NCI-H2227 (cell line): ENCODE results near the gene OTOP2.

Experiments used
- DNase-seq: peaks from one replicate; lab custom pipeline; 2025; ENCODE audit not compliant: unreplicated experiment; lab: John Stamatoyannopoulos, UW

Gene OTOP2, protein sequence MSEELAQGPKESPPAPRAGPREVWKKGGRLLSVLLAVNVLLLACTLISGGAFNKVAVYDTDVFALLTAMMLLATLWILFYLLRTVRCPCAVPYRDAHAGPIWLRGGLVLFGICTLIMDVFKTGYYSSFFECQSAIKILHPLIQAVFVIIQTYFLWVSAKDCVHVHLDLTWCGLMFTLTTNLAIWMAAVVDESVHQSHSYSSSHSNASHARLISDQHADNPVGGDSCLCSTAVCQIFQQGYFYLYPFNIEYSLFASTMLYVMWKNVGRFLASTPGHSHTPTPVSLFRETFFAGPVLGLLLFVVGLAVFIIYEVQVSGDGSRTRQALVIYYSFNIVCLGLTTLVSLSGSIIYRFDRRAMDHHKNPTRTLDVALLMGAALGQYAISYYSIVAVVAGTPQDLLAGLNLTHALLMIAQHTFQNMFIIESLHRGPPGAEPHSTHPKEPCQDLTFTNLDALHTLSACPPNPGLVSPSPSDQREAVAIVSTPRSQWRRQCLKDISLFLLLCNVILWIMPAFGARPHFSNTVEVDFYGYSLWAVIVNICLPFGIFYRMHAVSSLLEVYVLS

DNA sequence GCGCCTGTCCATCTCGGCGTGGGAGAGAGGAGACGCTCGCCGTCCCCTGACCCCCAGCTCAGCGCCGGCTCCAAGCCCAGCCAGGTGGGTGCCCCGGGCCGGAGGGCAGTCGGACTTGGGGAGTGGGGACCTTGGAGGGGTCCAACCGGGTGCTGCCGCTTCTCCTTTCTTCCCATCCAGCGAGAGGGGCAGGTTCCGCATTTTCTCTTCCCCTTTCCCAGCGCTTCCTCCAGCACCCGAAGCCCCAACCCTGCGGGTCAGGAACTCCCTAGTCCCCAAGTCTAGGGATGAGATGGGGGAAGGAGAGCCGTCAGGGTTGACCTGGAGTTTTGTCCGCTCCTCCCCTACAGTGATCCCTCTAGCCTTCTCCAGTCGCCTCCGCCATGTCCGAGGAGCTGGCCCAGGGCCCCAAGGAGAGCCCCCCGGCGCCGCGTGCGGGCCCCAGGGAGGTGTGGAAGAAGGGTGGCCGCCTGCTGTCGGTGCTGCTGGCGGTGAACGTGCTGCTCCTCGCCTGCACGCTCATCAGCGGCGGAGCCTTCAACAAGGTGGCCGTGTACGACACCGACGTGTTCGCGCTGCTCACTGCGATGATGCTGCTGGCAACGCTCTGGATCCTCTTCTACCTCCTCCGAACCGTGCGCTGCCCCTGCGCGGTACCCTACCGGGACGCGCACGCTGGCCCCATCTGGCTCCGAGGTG, at the start of gene OTOP2:
Gene OTOP2 (plus strand): TSS at position 24 of the 699 bp plus-strand sequence. CDS start 360 bp downstream, at position 384.
- DNase-seq = peak; percentile 42

DNA sequence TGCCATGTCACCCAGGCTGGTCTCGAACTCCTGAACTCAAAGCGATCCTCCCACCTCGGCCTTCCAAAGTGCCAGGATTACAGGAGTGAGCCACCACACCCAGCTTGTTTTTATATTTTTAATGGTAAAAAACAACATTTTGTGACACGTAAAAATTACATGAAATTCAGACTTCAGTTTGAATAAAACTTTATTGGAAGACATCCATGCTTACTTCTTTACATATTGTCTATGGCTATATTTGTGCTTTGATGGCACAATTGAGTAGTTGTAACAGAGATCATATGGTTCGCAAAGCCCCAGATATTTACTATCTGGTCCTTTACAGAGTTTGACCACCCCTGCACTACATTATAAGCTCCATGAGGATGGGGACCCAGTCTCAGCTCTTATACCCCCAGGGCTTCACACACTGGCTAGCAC, 49.4 kb upstream of the OTOP2 start:
- DNase-seq = no peak

DNA sequence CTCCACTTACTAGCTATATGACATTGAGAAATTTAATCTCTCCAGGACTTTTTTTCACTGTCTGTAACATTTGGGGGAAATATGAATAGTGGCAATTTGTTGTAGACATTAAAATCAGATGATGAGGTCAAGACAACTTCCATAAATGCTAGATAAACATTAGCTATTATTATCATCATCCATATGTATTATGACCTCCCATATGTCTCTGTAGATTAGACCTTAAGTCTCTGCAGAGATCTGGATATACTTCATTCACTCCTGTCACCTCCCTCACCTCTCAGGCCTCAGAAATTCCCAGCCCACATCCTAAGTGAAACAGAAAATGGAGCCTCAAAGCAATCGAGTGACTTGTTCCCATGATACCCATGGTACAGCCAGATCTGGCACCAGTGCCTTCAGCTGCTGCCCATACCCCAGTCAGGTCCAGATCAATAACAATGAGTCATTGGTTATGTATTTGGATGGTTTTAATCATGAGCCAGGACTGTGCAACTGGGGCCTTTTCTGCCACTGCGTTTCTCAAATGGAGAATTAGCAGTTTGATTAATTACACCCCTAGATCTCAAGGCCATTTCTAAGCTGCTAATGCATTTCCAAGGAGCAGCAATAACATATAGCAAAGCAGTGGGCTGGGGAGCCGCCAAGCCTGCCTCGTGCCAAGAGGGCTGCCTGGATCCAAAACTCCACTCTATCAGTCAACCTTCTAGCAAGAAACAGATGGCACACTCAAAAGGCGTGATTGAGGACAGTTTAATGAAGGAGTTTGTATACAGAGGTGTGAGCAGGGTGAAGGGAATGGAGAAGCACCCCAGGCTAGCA, 48.7 kb upstream of the OTOP2 start:
- no peak for DNase-seq

DNA sequence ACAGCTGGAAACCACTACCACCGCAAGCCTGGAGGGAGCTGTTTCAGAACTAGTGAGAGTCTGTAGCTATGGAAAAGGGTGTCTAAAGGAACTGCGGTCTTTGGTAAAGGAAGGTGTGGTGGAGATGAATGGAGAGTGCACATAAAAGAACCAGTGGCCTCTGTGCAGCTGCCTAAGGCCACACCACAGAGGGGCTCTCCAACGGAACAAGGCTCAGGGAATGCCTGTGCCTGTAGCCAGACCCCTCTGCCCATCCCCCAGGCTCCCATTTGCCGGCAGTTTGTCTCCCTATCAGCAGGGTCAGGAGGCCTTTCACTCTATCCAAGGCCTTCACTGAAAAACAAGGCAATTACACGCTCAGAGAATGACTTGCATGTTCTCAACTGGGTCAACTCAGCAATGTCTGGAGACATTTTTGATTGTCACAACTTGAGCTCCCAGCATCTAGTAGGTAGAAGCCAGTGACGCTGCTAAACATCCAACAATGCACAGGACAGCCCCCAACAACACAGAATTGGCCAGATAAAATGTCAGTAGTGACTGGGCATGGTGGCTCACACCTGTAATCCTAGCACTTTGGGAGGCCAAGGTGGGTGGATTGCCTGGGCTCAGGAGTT, 48.0 kb upstream of the OTOP2 start:
- no peak for DNase-seq

DNA sequence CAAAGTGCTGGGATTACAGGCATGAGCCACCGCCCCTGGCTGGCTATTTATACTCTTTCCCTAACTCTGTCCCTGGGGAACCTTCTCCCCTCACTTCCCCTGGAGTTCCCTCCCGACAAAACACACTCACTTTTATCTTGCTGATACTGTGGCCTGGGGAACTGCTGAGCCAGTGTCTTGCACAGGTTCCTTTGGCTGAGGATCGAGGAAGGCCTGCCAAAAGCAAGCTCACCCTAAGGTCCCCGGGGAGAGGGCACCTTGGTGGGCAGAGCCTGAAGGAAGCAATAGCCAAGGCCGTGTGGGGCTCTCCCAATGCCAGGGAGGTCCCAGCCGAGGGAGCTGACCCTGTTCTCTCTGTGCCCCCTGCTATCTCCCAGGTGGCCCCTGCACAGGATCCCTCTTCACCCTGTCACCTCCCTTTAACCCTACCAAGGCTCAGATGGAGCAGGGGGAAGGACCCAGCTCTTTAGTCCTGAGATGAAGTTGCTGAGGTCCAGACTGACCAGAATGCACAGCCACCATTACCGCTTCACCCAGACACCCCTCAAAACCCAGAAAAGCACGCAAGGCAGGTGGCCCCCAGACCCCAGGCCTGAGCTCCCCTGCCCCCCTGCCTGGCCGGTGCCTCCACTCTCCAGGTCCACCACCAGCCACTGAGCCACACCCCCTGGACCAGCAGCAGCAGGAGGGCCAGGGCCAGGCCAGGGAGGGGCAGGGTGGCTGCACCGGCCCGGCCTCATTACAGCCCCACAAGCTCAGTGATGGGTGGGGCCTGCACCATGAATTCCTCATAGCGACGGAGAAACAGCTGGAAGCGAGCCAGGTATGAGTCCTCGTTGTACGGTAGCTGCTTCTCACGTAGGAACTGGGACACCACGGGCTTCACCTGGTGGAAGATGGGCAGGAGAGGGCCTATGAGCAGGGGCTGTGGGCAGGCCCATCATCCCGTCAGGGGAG, 46.2 kb upstream of the OTOP2 start:
- DNase-seq = no peak

DNA sequence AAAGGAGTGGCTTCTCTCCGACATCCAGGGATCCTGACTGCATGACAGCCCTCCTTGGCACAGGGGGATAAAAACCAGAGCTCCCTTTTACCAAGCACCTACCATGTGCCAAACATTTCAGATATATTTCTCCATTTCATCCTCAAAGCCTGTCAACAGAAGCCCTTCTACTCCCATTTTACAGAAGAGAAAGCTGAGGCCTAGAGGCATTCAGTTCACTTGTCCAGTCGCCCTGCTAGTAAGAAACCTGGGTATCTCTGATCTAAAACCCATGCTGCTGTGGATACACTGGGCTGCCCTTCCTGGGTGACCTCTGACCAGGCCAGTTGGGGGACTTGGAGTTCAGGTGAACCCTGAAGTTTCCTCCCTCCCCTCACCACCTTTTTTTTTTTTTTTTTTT, 45.4 kb upstream of the OTOP2 start:
- DNase-seq = no peak

DNA sequence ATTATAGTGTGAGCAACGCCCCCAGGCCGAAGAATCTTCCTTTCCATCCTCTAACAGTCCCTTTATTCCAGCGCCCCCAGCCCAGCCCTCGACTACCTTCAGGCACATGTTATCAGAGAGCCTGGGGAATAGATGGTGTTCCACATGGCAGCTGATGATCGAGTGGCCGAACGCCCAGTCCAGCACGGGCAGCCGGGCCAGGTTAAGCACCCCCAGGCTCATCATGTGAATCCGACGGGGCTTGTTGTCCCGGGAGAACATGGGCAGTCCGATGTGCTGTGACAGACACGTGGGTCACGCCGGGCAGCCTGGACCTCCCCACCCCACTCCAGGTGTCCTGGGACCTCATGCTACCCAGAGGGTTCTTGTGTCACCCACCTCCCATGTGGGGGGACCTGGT, 44.8 kb upstream of the OTOP2 start:
- no peak for DNase-seq

DNA sequence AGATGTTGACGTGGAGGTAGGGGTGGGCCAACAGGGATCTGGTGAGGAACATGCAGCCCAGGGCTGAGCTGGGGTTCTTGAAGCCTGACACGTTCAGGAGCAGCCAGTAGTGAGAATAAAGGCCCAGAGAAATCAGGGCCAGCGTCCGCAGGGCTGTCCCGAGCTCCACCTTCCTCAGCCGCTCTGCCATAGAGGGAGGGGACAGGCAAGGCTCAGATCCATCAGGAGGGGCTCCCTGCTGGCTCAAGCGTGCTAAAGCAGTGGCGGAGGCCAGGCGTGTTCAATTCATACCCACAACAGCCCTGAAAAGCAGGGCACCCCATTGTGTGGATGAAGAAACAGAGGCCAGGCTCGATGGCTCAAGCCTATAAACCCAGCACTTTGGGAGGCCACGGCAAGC, 43.0 kb upstream of the OTOP2 start:
- DNase-seq = no peak

DNA sequence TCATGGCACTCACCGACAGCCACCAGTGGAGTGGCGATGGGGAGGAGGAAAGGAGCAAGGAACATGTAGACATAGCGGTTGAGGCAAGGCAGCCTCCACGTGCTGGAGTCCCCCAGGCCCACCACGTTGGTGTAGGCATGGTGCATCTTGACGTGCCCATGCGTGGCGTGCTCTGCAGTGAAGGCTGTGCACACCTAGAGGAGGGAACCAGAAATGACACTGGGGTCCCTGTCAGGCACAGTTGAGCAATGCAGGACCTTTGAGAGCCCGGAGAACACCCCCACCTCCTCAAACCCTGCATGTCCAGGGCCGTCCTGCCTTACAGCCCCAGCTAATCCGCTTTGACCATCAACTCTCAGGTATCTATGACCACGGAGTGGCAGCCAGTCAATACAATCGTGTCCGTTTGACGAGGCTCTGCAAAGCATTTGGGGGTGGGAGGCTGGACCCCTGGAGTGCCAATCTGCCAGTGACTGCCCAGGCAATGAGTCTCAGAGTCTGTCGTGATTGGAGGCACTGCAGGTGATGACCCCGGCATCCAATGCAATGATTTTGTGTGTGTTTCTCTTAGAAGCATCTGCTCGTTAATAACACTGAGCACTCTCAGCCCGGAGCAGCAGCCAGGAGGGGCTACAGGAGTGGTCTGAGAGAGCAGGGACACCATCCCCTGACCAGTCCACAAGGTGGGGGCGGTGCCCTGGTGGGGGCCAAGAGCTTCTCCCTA, 41.4 kb upstream of the OTOP2 start:
- no peak for DNase-seq

DNA sequence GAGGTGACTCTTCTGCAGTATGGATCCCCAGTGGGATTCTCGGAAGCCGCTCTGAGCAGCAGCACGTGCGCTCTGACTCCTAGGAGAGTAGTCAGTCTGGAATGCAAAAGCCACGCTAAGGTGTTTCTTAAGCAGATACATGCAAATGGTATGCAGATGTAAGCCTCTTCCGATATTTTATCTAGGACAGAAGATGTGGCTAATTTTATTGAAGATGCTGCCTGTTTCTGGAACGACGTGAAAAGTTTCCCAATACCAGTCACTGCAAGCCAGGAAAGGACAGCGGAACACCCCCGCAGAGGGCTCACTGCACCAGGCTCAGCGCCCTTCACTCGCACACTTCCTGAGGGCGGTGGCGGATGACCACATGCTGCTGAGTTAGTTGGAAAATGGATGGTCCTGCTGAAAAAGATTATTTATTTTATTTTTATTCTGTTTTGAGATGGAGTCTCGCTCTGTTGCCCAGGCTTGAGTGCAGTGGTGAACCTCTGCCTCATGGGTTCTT, 40.8 kb upstream of the OTOP2 start:
- no peak for DNase-seq

DNA sequence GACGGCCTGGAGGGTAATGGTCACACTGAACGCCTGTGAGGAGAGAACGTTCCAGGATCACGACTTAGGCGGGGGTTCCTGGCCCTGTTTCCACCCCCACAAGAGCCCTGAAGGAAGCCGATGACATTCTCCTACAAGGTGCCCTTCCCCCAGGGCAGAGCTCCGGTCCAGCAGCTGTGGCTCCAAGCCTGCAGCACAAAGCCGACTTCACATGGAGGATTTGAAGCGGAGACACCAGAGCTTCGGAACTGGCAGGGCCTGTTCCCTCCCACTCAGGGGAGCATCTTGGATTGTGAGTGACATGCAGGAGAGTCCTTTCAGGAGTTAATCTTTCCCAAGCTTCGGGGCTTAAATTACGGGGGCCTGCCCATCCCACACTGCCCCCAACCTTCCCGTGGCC, 35.6 kb upstream of the OTOP2 start:
- DNase-seq = no peak

DNA sequence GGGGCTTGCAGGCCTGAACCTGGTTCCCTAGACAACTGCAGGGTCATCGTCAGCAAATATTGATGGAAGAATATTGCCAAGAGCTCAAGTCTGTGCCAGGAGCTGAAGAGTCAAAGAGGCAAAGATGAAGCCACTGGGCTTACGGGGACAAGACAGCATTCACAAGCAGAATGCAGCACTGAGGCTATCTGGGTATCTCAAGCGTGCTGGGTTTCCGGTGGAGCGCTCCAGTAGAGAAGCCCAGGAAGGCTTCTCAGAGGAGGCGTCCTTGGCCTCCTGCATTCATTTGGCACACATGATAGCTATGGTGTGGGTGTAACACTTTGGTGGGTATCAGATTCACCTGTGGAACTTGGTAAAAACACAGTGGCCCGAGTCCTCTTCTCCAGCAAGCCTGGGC, 33.5 kb upstream of the OTOP2 start:
- no peak for DNase-seq

DNA sequence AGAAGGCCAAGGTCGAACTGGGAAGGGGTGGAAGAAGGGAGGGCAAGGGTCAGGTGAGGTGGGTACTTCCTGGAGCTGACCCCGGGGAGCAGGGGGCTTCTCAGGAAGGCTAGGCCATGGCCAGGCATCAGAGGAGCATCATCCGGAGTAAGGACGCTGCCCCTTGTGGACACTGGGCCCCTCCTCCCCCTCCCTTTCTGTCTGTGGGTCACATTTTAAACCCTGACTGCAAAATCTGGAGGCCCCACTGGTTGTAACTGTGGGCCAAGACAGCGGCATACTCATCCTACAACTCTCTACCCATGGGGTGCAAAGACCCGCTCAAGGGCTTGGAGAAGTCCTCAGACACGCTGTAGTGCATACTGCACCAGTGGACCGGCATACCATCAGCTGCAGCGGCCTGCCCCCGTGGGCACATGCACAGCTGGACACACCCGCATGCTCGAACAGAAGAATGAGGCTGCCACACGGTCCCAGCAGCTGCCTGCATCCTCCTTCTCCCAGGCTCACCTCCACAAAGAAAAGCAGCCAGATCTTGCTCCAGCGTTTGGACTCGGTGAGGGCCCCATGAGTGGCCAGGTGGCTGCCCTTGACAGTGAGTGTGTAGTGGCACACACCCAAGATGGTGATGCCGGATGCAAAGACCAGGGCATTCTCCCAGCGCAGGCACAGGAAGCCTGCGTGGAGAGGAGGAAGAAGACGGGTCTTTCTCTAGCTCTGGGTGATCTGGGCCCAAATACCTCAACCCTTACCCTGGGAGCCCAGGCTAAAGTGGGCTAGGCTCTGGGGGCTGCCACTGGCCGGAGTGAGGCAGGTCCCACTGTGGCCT, 31.8 kb upstream of the OTOP2 start:
- DNase-seq = no peak

DNA sequence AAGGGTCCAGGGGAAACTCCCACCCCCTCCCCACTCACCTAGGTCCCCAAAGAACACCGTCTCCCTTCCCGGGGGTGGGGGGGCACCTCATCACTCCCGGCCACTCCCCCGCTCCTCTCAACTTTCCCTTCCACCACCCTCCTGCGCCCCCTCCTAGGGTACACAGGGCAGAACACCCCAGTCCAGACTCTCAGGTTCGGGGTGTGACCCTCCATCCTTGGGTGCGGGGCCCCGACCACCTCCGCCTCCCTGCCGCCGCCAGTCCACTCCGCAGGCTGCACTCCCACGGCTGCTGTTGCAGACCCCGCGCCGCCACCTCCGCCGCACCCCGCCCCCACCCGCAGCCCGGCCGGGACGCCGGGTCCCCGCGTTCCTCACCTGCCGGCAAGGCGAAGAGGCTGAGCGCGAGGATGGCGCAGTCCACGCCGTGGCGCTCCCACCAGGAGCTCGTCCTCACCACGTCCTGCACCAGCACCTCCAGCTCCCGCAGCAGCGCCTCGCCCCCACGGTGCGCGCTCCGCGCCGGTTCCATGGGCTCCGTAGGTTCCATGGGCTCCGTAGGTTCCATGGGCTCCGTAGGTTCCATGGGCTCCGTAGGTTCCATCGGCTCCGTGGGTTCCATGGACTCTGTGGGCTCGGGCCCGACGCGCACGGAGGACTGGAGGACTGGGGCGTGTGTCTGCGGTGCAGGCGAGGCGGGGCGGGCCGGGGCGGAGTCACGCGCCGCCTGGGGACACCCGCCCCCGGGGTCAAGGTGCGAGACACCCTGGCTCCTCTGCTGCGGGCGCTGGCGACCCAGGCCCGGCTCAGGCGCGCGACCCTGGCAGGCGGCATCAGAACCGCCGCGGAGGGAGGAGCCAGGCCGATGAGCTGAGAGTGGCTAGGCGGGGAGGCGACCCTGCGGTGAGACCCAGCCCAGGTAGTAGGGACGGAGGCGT, 30.8 kb upstream of the OTOP2 start, which contains the start of gene FADS6:
Gene FADS6 (minus strand): TSS at position 660 of the 938 bp plus-strand sequence. CDS start 38 bp downstream, at position 622.
- DNase-seq = no peak

DNA sequence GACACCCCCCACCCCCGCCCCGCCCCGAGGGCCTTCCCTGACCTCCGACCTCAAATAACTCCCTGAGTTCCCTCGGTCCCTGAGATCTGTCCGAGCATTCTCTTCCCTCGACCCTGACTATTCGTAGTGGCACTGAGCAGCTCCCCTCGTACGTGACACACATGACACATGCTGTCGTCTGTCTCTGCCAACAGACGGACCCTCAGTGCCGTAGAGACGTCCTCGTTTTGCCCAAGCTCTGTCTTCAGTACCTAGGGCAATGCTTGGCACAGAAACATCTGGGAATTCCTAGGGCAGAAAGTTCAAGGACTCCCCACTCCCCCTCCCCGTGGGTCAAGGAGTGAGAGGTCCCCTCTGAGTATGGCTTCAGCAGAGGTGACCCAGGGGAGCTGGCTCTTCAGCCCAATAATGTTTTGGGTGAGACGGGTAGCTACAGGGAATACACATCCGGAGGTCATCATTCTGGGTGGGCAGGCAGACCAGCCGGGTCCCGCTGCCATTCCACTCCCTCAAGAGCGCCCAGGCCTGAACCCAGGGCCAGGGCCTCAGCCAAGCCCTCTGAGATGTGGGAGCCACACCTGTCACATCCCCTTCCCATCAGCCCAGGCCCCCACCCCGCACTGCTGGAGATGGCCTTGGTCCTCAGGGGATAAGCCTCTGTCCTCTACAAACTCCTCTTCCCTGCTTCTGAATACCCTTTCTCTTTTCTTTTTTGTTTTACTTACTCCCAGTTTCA, 30.0 kb upstream of the OTOP2 start:
- DNase-seq = no peak

DNA sequence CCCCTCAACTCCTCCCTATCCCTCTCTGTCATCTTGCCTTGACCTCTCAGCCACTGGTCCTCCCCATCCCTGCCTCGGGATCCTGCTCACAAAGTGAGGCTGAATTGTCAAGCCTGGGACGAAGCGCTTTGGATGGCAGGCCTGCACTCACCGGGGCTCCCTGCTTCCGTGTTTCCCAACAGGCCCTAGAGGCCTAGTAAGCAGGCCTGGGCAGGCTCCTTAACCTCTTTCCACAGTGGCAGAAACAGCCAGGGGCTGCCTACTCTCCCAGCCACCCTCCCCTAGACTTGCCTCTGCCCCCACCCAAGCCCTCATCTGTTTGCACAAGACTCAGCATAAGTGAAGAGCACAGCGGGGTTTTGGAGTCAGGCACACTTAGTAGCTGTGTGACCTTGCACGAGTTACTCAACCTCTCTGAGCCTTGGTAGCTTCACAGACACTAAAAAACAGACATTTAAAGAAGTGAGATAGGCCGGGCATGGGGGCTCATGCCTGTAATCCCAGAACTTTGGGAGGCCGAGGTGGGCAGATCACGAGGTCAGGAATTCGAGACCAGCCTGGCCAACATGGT, 25.6 kb upstream of the OTOP2 start:
- DNase-seq = no peak
